ENCODE data around the gene LYAR. TPM values are rescaled to one million over a fixed set of nuclear protein-coding genes. Genes with fewer than 3 reads are reported as not detected.
"Not testable (repeated sequence)": the region's sequence is repeated elsewhere in the genome, so short reads cannot be mapped to it uniquely, and the experiment has no call there.

LYAR gene
- total RNA-seq, 4 donors from 2014 or later = 12.2 to 18.4 (median 13.3) TPM

DNA sequence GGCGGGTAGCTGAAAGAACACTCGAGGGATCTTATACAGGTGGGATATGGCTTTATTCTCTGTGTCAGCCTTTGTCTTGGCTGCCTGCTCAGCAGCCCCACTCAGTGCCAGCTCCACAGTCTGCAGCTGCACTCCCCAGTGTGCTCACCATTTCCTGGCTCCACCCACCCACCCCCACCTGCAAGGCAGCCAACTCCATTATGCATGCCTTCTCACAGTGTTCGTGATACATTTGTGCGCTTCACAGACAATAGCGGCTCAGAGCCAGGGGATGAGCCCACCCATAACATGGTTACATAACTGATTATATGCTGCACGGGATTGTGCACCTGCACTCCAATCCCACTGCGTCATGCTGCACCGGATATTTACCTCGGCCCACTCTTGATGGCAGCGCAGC is 33.2 kb downstream of the LYAR start:
- no peak overlapping the region for H3K4me3 ChIP-seq
- DNase-seq (ENCODE audit: extremely low spot score) = no peak
- TF ChIP-seq, protein P1, sequence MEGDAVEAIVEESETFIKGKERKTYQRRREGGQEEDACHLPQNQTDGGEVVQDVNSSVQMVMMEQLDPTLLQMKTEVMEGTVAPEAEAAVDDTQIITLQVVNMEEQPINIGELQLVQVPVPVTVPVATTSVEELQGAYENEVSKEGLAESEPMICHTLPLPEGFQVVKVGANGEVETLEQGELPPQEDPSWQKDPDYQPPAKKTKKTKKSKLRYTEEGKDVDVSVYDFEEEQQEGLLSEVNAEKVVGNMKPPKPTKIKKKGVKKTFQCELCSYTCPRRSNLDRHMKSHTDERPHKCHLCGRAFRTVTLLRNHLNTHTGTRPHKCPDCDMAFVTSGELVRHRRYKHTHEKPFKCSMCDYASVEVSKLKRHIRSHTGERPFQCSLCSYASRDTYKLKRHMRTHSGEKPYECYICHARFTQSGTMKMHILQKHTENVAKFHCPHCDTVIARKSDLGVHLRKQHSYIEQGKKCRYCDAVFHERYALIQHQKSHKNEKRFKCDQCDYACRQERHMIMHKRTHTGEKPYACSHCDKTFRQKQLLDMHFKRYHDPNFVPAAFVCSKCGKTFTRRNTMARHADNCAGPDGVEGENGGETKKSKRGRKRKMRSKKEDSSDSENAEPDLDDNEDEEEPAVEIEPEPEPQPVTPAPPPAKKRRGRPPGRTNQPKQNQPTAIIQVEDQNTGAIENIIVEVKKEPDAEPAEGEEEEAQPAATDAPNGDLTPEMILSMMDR (IDR thresholded peaks at IDR 0.05) = no peak
- TF ChIP-seq POLR2A (IDR thresholded peaks at IDR 0.05; ENCODE audit: low read depth) = no peak
- peak in 1 of 2 donors; percentile 25 for TF ChIP-seq POLR2AphosphoS5 (IDR thresholded peaks at IDR 0.05)
- TF ChIP-seq EP300 (IDR thresholded peaks at IDR 0.05) = no peak
- no peaks in the 10 kb centered on the region for H3K36me3 ChIP-seq
- H3K4me1 ChIP-seq = no peaks in the 10 kb centered on the region
- 71% methylated on average over 8 of the region's 10 CpGs for WGBS
- intact Hi-C loops (cut with DNase I) = no loop called here
- H3K27me3 ChIP-seq = peaks cover 0 to 8% (median 0%) of the 10 kb centered on the region in 4 donors
- no peaks in the 10 kb centered on the region for H3K9me3 ChIP-seq
- H3K27ac ChIP-seq (replicated peaks in 1 of 4) = no peak overlapping the region

DNA sequence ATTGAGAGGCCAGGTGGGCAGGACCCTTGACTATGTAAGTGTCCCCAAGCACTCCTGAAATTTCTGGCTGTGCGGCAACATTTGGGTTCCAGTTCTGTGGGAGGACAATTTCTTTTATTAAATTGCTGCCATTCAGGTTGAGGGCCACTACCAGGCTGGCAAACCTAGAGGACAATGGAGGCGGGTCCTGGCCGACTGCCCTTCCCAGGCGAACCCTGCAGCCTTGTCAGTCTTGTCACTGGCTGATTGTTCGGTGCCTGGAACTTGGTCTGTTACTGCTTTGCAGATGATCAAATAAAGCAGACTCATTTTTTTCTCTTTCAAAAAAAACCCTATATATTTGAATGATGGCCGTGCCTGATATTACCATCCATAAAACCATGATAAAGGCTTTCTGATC is 35.3 kb downstream of the LYAR start:
- no peak for DNase-seq (ENCODE audit: extremely low spot score)
- Histone ChIP-seq H3K4me1 (no peaks in the 10 kb centered on the region), H3K36me3 (no peaks in the 10 kb centered on the region), H3K27me3 (peaks cover 0 to 8% (median 0%) of the 10 kb centered on the region in 4 donors), H3K9me3 (no peaks in the 10 kb centered on the region), H3K27ac (replicated peaks in 1 of 4) (no peak overlapping the region), H3K4me3 (no peak overlapping the region)
- 81% methylated on average over 6 of the region's 6 CpGs for WGBS
- intact Hi-C loops (cut with DNase I) = loop anchor here (5.0 kb wide), 1 partner anchor 33 kb away; no protein-coding TSS in a partner anchor
- TF ChIP-seq, protein P1 (IDR thresholded peaks at IDR 0.05) = no peak
- TF ChIP-seq POLR2AphosphoS5 (IDR thresholded peaks at IDR 0.05) = no peak
- no peak for TF ChIP-seq EP300 (IDR thresholded peaks at IDR 0.05)
- no peak for TF ChIP-seq POLR2A (IDR thresholded peaks at IDR 0.05; ENCODE audit: low read depth)

DNA sequence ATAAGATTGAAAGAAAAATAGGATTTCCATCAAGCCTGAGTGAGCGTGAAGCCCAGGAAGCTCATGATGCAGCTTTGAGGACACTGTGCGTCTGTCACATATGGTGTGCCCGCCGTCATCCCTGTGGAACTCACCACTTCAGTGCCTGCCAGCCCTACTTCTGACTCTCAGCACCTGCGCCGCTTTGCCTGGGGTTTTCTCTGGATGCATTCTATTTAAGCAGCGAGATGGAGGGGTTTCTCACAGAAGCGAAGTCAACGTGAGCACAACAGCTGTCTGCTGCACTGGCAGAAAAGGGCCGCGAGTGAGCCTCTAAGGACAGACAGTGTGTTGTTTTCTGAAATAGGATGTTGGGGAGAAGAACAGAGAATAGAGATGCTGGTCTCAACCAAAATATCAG is 35.8 kb downstream of the LYAR start:
- H3K36me3 ChIP-seq = no peaks in the 10 kb centered on the region
- H3K27ac ChIP-seq (replicated peaks in 1 of 4) = no peak overlapping the region
- peaks cover 0 to 8% (median 0%) of the 10 kb centered on the region in 4 donors for H3K27me3 ChIP-seq
- H3K9me3 ChIP-seq = no peaks in the 10 kb centered on the region
- no peak for DNase-seq (ENCODE audit: extremely low spot score)
- TF ChIP-seq EP300 (IDR thresholded peaks at IDR 0.05) (no peak), POLR2A (IDR thresholded peaks at IDR 0.05; ENCODE audit: low read depth) (no peak), POLR2AphosphoS5 (IDR thresholded peaks at IDR 0.05) (no peak)
- TF ChIP-seq, protein P1 (IDR thresholded peaks at IDR 0.05) = no peak
- no peak overlapping the region for H3K4me3 ChIP-seq
- intact Hi-C loops (cut with DNase I) = loop anchor here (5.0 kb wide), 1 partner anchor 33 kb away; no protein-coding TSS in a partner anchor
- 90% methylated on average over 11 of the region's 11 CpGs for WGBS
- H3K4me1 ChIP-seq = peaks cover 0 to 3% (median 2%) of the 10 kb centered on the region in 4 donors

DNA sequence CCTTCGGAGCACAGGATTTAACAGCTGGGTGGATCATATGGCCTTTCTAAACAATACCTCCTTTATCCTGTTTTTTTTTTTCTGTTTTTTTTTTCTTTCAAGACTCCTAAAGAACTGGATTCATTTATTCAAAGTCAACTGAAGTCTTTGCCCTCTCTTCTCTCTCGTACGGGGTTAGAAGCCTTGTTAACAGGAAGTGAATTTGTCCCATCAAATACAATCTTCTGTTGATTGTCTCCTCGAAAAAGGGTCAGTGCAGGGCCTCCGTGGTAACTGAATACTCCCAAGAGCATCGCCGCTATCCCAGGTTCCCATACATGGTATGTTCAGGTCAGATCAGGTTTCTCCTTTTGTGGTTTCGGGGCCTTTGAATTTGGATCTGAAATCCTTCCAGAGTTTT is 40.1 kb downstream of the LYAR start:
- H3K9me3 ChIP-seq = no peaks in the 10 kb centered on the region
- no peak overlapping the region for H3K27ac ChIP-seq (replicated peaks in 1 of 4)
- peaks cover 19 to 35% (median 23%) of the 10 kb centered on the region in 4 donors for H3K4me1 ChIP-seq
- no peak for TF ChIP-seq POLR2A (IDR thresholded peaks at IDR 0.05; ENCODE audit: low read depth)
- TF ChIP-seq EP300 (IDR thresholded peaks at IDR 0.05) = no peak
- TF ChIP-seq, protein P1 (IDR thresholded peaks at IDR 0.05) = no peak
- TF ChIP-seq POLR2AphosphoS5 (IDR thresholded peaks at IDR 0.05) = no peak
- H3K27me3 ChIP-seq = peaks cover 0 to 4% (median 0%) of the 10 kb centered on the region in 4 donors
- WGBS = 85% methylated on average over 8 of the region's 8 CpGs
- intact Hi-C loops (cut with DNase I) = loop anchor here (5.0 kb wide), 1 partner anchor 37 kb away; no protein-coding TSS in a partner anchor
- H3K36me3 ChIP-seq = peaks cover 2 to 11% (median 6%) of the 10 kb centered on the region in 4 donors
- H3K4me3 ChIP-seq = no peak overlapping the region
- no peak for DNase-seq (ENCODE audit: extremely low spot score)

DNA sequence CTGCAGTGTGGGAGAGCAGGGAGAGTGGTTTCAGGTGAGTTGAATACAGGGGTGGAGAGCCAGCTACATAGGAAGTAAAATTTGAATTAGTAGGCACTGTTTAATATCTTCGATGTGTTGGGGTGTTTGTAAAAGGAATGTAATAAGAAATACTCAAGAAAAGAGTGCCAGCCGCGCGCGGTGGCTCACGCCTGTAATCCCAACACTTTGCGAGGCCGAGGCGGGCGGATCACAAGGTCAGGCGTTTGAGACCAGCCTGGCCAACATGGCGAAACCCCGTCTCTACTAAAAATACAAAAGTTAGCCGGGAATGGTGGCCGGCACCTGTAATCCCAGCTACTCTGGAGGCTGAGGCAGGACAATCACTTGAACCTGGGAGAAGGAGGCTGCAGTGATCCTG is 40.6 kb downstream of the LYAR start:
- intact Hi-C loops (cut with DNase I); DNase-seq (ENCODE audit: extremely low spot score); H3K27me3 ChIP-seq; H3K9me3 ChIP-seq: not testable (repeated sequence)
- peak overlapping the region in 1 of 4 donors; percentile 88 for H3K4me3 ChIP-seq
- 92% methylated on average over 15 of the region's 15 CpGs for WGBS
- peak overlapping the region in 3 of 4 donors; percentile 89 to 96 (median 94) for H3K27ac ChIP-seq (replicated peaks in 1 of 4)
- peaks cover 6 to 17% (median 11%) of the 10 kb centered on the region in 4 donors for H3K36me3 ChIP-seq
- H3K4me1 ChIP-seq = peaks cover 19 to 38% (median 23%) of the 10 kb centered on the region in 4 donors

All from esophagus muscularis mucosa (tissue), 4 donors.